Parathyroid adenoma (tissue), 2 donors: Measurements from ENCODE around the gene MPHOSPH9.

Source experiments
- H2AFZ ChIP-seq: fragments of 300-600 bp; sonication (generic); one replicate; pipeline ENCODE4 v1.7.0; 2017; ENCODE audit warnings: antibody characterized with exemption, mild to moderate bottlenecking
- H3K27ac ChIP-seq: fragments of 300-600 bp; sonication (generic); one replicate; pipeline ENCODE4 v1.7.0; 2017
- H3K27me3 ChIP-seq: fragments of 300-600 bp; sonication (generic); one replicate; pipeline ENCODE4 v1.7.0; 2017; ENCODE audit warnings: low read length; ENCODE audit not compliant: control insufficient read depth, insufficient read depth
- H3K36me3 ChIP-seq: fragments of 300-600 bp; sonication (generic); one replicate; pipeline ENCODE4 v1.7.0; 2017; ENCODE audit warnings: low read length; ENCODE audit not compliant: control insufficient read depth, insufficient read depth
- H3K4me1 ChIP-seq: fragments of 300-600 bp; sonication (generic); one replicate; pipeline ENCODE4 v1.7.0; 2017; ENCODE audit warnings: control low read depth
- H3K4me2 ChIP-seq: fragments of 300-600 bp; sonication (generic); one replicate; pipeline ENCODE4 v1.7.0; 2017; ENCODE audit warnings: low read length
- H3K4me3 ChIP-seq: fragments of 300-600 bp; sonication (generic); one replicate; pipeline ENCODE4 v1.7.0; 2017; ENCODE audit warnings: low read depth, low read length
- H3K79me2 ChIP-seq: fragments of 300-600 bp; sonication (generic); one replicate; pipeline ENCODE4 v1.7.0; 2017; ENCODE audit warnings: control low read depth
- H3K9ac ChIP-seq: fragments of 300-600 bp; sonication (generic); one replicate; pipeline ENCODE4 v1.7.0; 2017; ENCODE audit warnings: mild to moderate bottlenecking
- H3K9me3 ChIP-seq: fragments of 300-600 bp; sonication (generic); one replicate; pipeline ENCODE4 v1.7.0; 2017; ENCODE audit warnings: low read length; ENCODE audit not compliant: control insufficient read depth
- CTCF ChIP-seq: fragments of 300-600 bp; sonication (generic); IDR thresholded peaks from one replicate; pipeline ENCODE4 v1.7.0; 2017; ENCODE audit warnings: antibody characterized with exemption, mild to moderate bottlenecking
- donor health status: primary hyperparathyroidism.

MPHOSPH9 gene

GRCh38 chr12:123266679-123267277 is 33.8 kb upstream of the MPHOSPH9 start:
- Histone ChIP-seq H3K79me2 (peaks cover 19% of the 10 kb centered on the region), H3K4me3 (no peak overlapping the region), H3K9me3 (no peaks in the 10 kb centered on the region), H3K4me1 (peaks cover 2% of the 10 kb centered on the region), H3K4me2 (no peak overlapping the region), H2AFZ (no peak overlapping the region), H3K27me3 (no peaks in the 10 kb centered on the region), H3K9ac (no peak overlapping the region), H3K36me3 (no peaks in the 10 kb centered on the region), H3K27ac (no peak overlapping the region)
- no peak for TF ChIP-seq CTCF

GRCh38 chr12:123265851-123266678 is 33.1 kb upstream of the MPHOSPH9 start:
- no peak overlapping the region for H3K27ac ChIP-seq
- no peak for TF ChIP-seq CTCF
- H3K36me3 ChIP-seq = no peaks in the 10 kb centered on the region

GRCh38 chr12:123264642-123265041 is 31.7 kb upstream of the MPHOSPH9 start:
- Histone ChIP-seq H3K4me2 (no peak overlapping the region), H3K4me3 (no peak overlapping the region), H3K36me3 (no peaks in the 10 kb centered on the region), H3K27ac (no peak overlapping the region), H3K9ac (no peak overlapping the region), H2AFZ (no peak overlapping the region), H3K79me2 (peaks cover 11% of the 10 kb centered on the region), H3K4me1 (peaks cover 2% of the 10 kb centered on the region), H3K9me3 (no peaks in the 10 kb centered on the region), H3K27me3 (no peaks in the 10 kb centered on the region)
- TF ChIP-seq CTCF = no peak

More at GRCh38 chr12:123265851-123266678, 33.1 kb upstream of the MPHOSPH9 start:
- H3K79me2 ChIP-seq = peaks cover 19% of the 10 kb centered on the region
- H2AFZ ChIP-seq = no peak overlapping the region
- peaks cover 2% of the 10 kb centered on the region for H3K4me1 ChIP-seq
- no peak overlapping the region for H3K4me3 ChIP-seq
- no peak overlapping the region for H3K4me2 ChIP-seq
- no peaks in the 10 kb centered on the region for H3K27me3 ChIP-seq
- H3K9ac ChIP-seq = no peak overlapping the region
- no peaks in the 10 kb centered on the region for H3K9me3 ChIP-seq

GRCh38 chr12:123263196-123263817 is 30.4 kb upstream of the MPHOSPH9 start:
- H3K36me3 ChIP-seq = no peaks in the 10 kb centered on the region
- no peaks in the 10 kb centered on the region for H3K27me3 ChIP-seq
- no peak for TF ChIP-seq CTCF

More at GRCh38 chr12:123263196-123263817, 30.4 kb upstream of the MPHOSPH9 start:
- no peak overlapping the region for H2AFZ ChIP-seq
- H3K27ac ChIP-seq = no peak overlapping the region
- H3K9ac ChIP-seq = no peak overlapping the region
- peaks cover 4% of the 10 kb centered on the region for H3K79me2 ChIP-seq
- H3K4me2 ChIP-seq = no peak overlapping the region
- no peaks in the 10 kb centered on the region for H3K9me3 ChIP-seq
- no peaks in the 10 kb centered on the region for H3K4me1 ChIP-seq
- H3K4me3 ChIP-seq = no peak overlapping the region
